ENCODE results near the gene TMTC1. TPM values are rescaled to one million over a fixed set of nuclear protein-coding genes. Genes with fewer than 3 reads are reported as not detected.

Gene TMTC1
- total RNA-seq, 2 experiments from 2014 or later, result not detected

DNA sequence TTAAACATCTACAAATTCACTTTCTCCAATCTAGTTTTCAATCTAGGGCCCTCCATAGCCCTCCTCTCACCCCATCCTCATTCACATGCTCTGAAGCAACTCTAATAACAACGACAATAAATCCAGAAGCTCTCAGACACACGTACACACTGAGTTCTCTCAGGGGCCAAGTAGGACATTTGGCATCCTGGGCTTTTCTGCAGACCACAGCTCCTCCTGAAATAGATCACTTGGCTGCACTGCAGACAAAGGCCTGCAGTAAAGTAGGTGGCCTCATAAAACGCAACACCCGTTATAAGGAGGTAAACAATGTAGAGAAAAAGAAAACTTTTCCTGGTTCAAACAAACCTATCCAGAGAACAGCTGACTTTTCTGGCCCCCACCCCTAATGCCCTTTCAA, 111.2 kb downstream of the TMTC1 start:
- intact Hi-C loops (cut with DNase I, micrococcal nuclease), result no loop called here
- Mint-ChIP-seq H3K4me1 (ENCODE audit: low read depth) (no peaks in the 10 kb centered on the region), H3K27ac (no peak overlapping the region), H3K27me3 (peaks cover 6% of the 10 kb centered on the region), H3K4me3 (no peak overlapping the region), H3K36me3 (ENCODE audit: low read depth) (no peaks in the 10 kb centered on the region), H3K9me3 (no peaks in the 10 kb centered on the region)
- no peak for ATAC-seq (ENCODE audit: poor library complexity)
- ChIA-PET CTCF (no interaction called here), POLR2A (no interaction called here)
- no peak for DNase-seq
- H3K9me3 ChIP-seq (ENCODE audit: control insufficient read depth in 1 of 2, insufficient read depth in 1 of 2, low read length in 2 of 2), result no peaks in the 10 kb centered on the region
- no peaks in the 10 kb centered on the region for H3K36me3 ChIP-seq (ENCODE audit: insufficient read depth, low read length)
- H3K4me3 ChIP-seq (ENCODE audit: low read length), result no peak overlapping the region
- H3K27ac ChIP-seq (ENCODE audit: low read depth in 1 of 2, low read length in 2 of 2), result no peak overlapping the region
- no peaks in the 10 kb centered on the region for H3K4me1 ChIP-seq (ENCODE audit: insufficient read depth, low read length)
- TF ChIP-seq, protein P1, sequence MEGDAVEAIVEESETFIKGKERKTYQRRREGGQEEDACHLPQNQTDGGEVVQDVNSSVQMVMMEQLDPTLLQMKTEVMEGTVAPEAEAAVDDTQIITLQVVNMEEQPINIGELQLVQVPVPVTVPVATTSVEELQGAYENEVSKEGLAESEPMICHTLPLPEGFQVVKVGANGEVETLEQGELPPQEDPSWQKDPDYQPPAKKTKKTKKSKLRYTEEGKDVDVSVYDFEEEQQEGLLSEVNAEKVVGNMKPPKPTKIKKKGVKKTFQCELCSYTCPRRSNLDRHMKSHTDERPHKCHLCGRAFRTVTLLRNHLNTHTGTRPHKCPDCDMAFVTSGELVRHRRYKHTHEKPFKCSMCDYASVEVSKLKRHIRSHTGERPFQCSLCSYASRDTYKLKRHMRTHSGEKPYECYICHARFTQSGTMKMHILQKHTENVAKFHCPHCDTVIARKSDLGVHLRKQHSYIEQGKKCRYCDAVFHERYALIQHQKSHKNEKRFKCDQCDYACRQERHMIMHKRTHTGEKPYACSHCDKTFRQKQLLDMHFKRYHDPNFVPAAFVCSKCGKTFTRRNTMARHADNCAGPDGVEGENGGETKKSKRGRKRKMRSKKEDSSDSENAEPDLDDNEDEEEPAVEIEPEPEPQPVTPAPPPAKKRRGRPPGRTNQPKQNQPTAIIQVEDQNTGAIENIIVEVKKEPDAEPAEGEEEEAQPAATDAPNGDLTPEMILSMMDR (IDR thresholded peaks at IDR 0.05), result no peak
- H3K27me3 ChIP-seq (ENCODE audit: control insufficient read depth in 1 of 2, insufficient read depth in 2 of 2, low read length in 2 of 2), result no peaks in the 10 kb centered on the region

DNA sequence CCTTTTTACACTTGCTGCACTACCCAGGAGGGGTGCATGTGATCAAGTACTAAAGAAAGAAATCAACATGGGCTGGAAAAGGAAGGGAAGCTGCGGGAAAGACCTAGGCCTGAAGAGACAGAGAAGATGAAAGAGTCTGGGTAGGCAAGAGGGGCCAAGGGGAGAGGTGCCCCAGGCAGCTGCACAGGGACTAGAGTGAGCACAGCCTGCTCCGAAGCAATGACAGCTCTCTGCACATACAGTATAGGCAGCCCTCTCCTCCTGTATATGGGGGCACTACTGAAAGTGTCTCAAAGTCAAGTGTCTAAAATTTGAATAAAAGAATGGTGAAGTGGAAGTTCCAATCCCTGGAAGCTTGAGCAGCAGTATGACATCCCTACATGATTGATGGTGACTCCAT, 112.0 kb downstream of the TMTC1 start:
- H3K36me3 Mint-ChIP-seq (ENCODE audit: low read depth), result no peaks in the 10 kb centered on the region
- no peak overlapping the region for H3K27ac Mint-ChIP-seq
- H3K4me1 Mint-ChIP-seq (ENCODE audit: low read depth), result no peaks in the 10 kb centered on the region
- Histone ChIP-seq H3K27ac (ENCODE audit: low read depth in 1 of 2, low read length in 2 of 2) (no peak overlapping the region), H3K27me3 (ENCODE audit: control insufficient read depth in 1 of 2, insufficient read depth in 2 of 2, low read length in 2 of 2) (no peaks in the 10 kb centered on the region), H3K9me3 (ENCODE audit: control insufficient read depth in 1 of 2, insufficient read depth in 1 of 2, low read length in 2 of 2) (no peaks in the 10 kb centered on the region), H3K36me3 (ENCODE audit: insufficient read depth, low read length) (no peaks in the 10 kb centered on the region), H3K4me3 (ENCODE audit: low read length) (no peak overlapping the region), H3K4me1 (ENCODE audit: insufficient read depth, low read length) (no peaks in the 10 kb centered on the region)
- no peak overlapping the region for H3K4me3 Mint-ChIP-seq
- TF ChIP-seq, protein P1 (IDR thresholded peaks at IDR 0.05), result no peak
- POLR2A ChIA-PET, result no interaction called here
- no peak for ATAC-seq (ENCODE audit: poor library complexity)
- intact Hi-C loops (cut with DNase I, micrococcal nuclease), result no loop called here
- H3K27me3 Mint-ChIP-seq, result no peaks in the 10 kb centered on the region
- no peak for DNase-seq
- no peaks in the 10 kb centered on the region for H3K9me3 Mint-ChIP-seq
- CTCF ChIA-PET, result no interaction called here

DNA sequence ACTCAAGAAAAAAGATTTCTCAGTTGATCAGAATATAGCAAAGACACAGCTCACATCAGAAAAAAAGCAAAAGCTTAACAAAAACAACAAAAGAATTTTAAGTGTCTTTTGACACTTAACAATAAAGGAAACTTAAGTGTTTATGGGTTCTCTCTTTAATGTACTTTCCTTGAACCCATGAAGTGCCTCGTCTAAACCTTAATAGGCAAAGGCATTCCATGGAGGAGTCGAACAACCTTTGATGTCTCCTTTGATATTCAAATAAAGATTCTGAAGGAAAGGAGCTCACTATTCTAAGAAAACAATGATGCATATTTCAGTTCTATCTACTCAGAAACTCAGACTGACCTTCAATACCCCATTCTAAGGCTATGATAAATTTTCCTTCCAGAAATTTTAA, 116.7 kb downstream of the TMTC1 start:
- H3K4me3 ChIP-seq (ENCODE audit: low read length), result no peak overlapping the region
- ChIA-PET POLR2A (no interaction called here), CTCF (no interaction called here)
- H3K9me3 Mint-ChIP-seq, result no peaks in the 10 kb centered on the region
- no peaks in the 10 kb centered on the region for H3K4me1 ChIP-seq (ENCODE audit: insufficient read depth, low read length)
- no peaks in the 10 kb centered on the region for H3K36me3 Mint-ChIP-seq (ENCODE audit: low read depth)
- no peaks in the 10 kb centered on the region for H3K36me3 ChIP-seq (ENCODE audit: insufficient read depth, low read length)
- no peaks in the 10 kb centered on the region for H3K9me3 ChIP-seq (ENCODE audit: control insufficient read depth in 1 of 2, insufficient read depth in 1 of 2, low read length in 2 of 2)
- intact Hi-C loops (cut with DNase I, micrococcal nuclease), result no loop called here
- H3K27me3 Mint-ChIP-seq, result no peaks in the 10 kb centered on the region
- ATAC-seq (ENCODE audit: poor library complexity), result no peak
- no peak for DNase-seq
- no peak overlapping the region for H3K27ac ChIP-seq (ENCODE audit: low read depth in 1 of 2, low read length in 2 of 2)
- no peaks in the 10 kb centered on the region for H3K27me3 ChIP-seq (ENCODE audit: control insufficient read depth in 1 of 2, insufficient read depth in 2 of 2, low read length in 2 of 2)
- no peaks in the 10 kb centered on the region for H3K4me1 Mint-ChIP-seq (ENCODE audit: low read depth)
- H3K27ac Mint-ChIP-seq, result no peak overlapping the region
- no peak overlapping the region for H3K4me3 Mint-ChIP-seq
- TF ChIP-seq, protein P1 (IDR thresholded peaks at IDR 0.05), result no peak

Data from CD4-positive, alpha-beta T cell (primary cell).